Uterine smooth muscle cell (primary cell): Measurements from ENCODE around the gene MUC4. TPM values are rescaled to one million over a fixed set of nuclear protein-coding genes. Genes with fewer than 3 reads are reported as not detected.

Source experiments
- total RNA-seq: library from RNA; depleted of rRNA; stranded (reverse); fragments of >200 nt; gene quantifications from 2 replicates; pipeline ENCODE4 v1.2.3, GENCODE V29; 2014

The MUC4 gene
- under 0.01 TPM in 1 of 2 replicates, not detected in the other for total RNA-seq

DNA sequence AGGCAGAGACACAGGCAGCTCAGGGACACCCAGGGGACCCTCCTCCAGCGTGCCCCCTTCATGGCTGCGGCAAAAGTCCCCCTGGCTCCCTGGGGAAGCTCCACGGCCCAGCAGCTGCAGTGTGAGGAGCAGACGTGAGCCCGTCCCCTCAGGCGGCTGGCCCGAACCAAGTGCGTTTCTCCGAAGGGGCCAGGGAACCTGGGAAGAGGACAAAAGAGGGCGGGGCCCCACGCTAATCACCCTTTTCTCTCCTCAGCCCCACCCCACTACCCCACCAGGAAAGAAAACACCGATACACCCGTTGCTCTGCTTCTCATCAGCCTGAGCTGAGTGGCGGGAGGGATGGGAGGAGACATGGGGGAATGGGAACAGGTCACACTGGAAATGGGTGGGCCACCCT, at the start of gene MUC4:
MUC4 (minus strand) TSS at position 174 of the 400 bp plus-strand sequence; CDS start at position 62, 112 bp downstream.

GRCh38 chr3:195720831-195721506, 90.8 kb downstream of the MUC4 start, which contains the start of gene MUC20:
TSS of gene MUC20 (plus strand) at chr3:195720978. CDS start at chr3:195721008, 30 bp downstream.

Other genes with a start within 250 kb of the MUC4 start
- gene APOD, start 228.0 kb downstream of the MUC4 start, total RNA-seq, result 0.11 and 0.37 TPM in 2 replicates
- gene MUC20, start 91.0 kb downstream of the MUC4 start, total RNA-seq, result 0.12 and 0.22 TPM in 2 replicates
- 9.9 and 12.0 TPM in 2 replicates for gene TNK2, start 96.6 kb upstream of the MUC4 start, total RNA-seq